K562 (cell line): ENCODE results near the gene CCT3. TPM values are rescaled to one million over a fixed set of nuclear protein-coding genes. Genes with fewer than 3 reads are reported as not detected.
A peak's percentile ranks its signal among the peaks of the same experiment; 100 is the strongest.

Source experiments
- ARNT ChIP-seq, 2 experiments: fragments of 450-650 bp; IDR thresholded peaks; 2 replicates each; pipeline ENCODE4 v1.6.1; 2016; ENCODE audit warnings: mild to moderate bottlenecking in 1 of 2
- CBX3 ChIP-seq, 2 experiments: IDR thresholded peaks; 1 replicate in 1 of 2; 2 replicates in 1 of 2; pipeline ENCODE4 v1.6.1; 2012; ENCODE audit warnings: inconsistent platforms in 2 of 2, low read length in 2 of 2, borderline replicate concordance in 1 of 2, control low read depth in 1 of 2
- EGR1 ChIP-seq: fragments of 450-650 bp; conservative IDR thresholded peaks from 2 replicates; pipeline ENCODE4 v1.6.1; 2017; ENCODE audit warnings: mild to moderate bottlenecking
- ERF ChIP-seq: fragments of 450-650 bp; formaldehyde crosslinking; IDR thresholded peaks from 2 replicates; pipeline ENCODE4 v1.4.0; 2020; ENCODE audit warnings: mild to moderate bottlenecking, mixed read lengths
- ETS1 ChIP-seq: conservative IDR thresholded peaks from 2 replicates; pipeline ENCODE4 v1.6.1; 2011; ENCODE audit warnings: low read depth, mild to moderate bottlenecking, low read length; ENCODE audit not compliant: control insufficient read depth
- HDAC2 ChIP-seq: fragments of 450-650 bp; IDR thresholded peaks from 2 replicates; pipeline ENCODE4 v1.6.1; 2016; ENCODE audit warnings: mild to moderate bottlenecking
- HMGN3 ChIP-seq: IDR thresholded peaks from 2 replicates; pipeline ENCODE4 v1.6.1; 2011; ENCODE audit warnings: borderline replicate concordance, low read depth, mild to moderate bottlenecking, mixed read lengths, low read length; ENCODE audit not compliant: insufficient read length; ENCODE audit errors: extremely low read depth
- HOMEZ ChIP-seq: fragments of 250-450 bp; sonication (Bioruptor Pico); IDR thresholded peaks from 2 replicates; pipeline ENCODE4 v1.4.0; 2020; ENCODE audit warnings: mild to moderate bottlenecking, moderate library complexity
- KLF13 ChIP-seq: fragments of 450-650 bp; IDR thresholded peaks from 2 replicates; pipeline ENCODE4 v1.6.1; 2016; ENCODE audit warnings: missing genetic modification characterization, low read depth, mild to moderate bottlenecking, missing compliant biosample characterization, moderate library complexity, borderline replicate concordance
- KLF16 ChIP-seq: IDR thresholded peaks from 2 replicates; pipeline ENCODE4 v1.6.1; 2016; ENCODE audit warnings: antibody characterized with exemption
- MYNN ChIP-seq, 2 experiments: sonication (generic); formaldehyde crosslinking in 1 of 2; IDR thresholded peaks; 2 replicates each; pipeline versions ENCODE4 v1.5.0 to v1.6.1; 2016 to 2020; ENCODE audit warnings: antibody characterized with exemption in 1 of 2, missing genetic modification reagents in 1 of 2
- NR2F6 ChIP-seq: fragments of 450-650 bp; formaldehyde crosslinking; IDR thresholded peaks from 2 replicates; pipeline ENCODE4 v1.4.0; 2020; ENCODE audit warnings: mild to moderate bottlenecking
- SAP30 ChIP-seq: fragments of 200-600 bp; sonication (generic); IDR thresholded peaks from 2 replicates; pipeline ENCODE4 v1.6.1; 2012; ENCODE audit warnings: borderline replicate concordance, low read depth, mild to moderate bottlenecking, moderate library complexity, low read length, control low read depth, inconsistent platforms; ENCODE audit not compliant: insufficient read depth, poor library complexity, severe bottlenecking
- TOE1 ChIP-seq, 2 experiments: fragments of 450-650 bp in 1 of 2; sonication (generic) in 1 of 2; formaldehyde crosslinking in 1 of 2; IDR thresholded peaks; 2 replicates each; pipeline versions ENCODE4 v1.7.1 to v1.8.0; 2016 to 2022; ENCODE audit warnings: borderline replicate concordance in 2 of 2, mild to moderate bottlenecking in 2 of 2, antibody characterized with exemption in 1 of 2, inconsistent platforms in 1 of 2, low read depth in 1 of 2, missing genetic modification reagents in 1 of 2, moderate library complexity in 1 of 2
- YY1 ChIP-seq, 3 experiments: IDR thresholded peaks; 2 replicates each; pipeline ENCODE4 v1.6.1; 2011; ENCODE audit warnings: low read length in 2 of 3, mild to moderate bottlenecking in 2 of 3, moderate library complexity in 2 of 3, borderline replicate concordance in 1 of 3, control low read depth in 1 of 3, low read depth in 1 of 3; ENCODE audit not compliant: insufficient read depth in 3 of 3, insufficient replicate concordance in 2 of 3, control insufficient read depth in 1 of 3, insufficient read length in 1 of 3; ENCODE audit errors: extremely low read depth in 1 of 3
- ZKSCAN8 ChIP-seq: fragments of 200-800 bp; sonication (Bioruptor generic); IDR thresholded peaks from 2 replicates; pipeline ENCODE4 v1.6.1; 2016; ENCODE audit warnings: missing genetic modification characterization, missing compliant biosample characterization
- ZNF12 ChIP-seq: sonication (generic); formaldehyde crosslinking; IDR thresholded peaks from 2 replicates; pipeline ENCODE4 v1.4.0; 2020; ENCODE audit warnings: mild to moderate bottlenecking, missing genetic modification reagents
- ZNF253 ChIP-seq: fragments of 250-450 bp; sonication (Bioruptor Pico); conservative IDR thresholded peaks from 2 replicates; pipeline ENCODE4 v1.6.1; 2021; ENCODE audit warnings: mild to moderate bottlenecking
- ZNF280B ChIP-seq: fragments of 250-450 bp; sonication (Bioruptor Pico); IDR thresholded peaks from 2 replicates; pipeline ENCODE4 v1.5.1; 2021; ENCODE audit warnings: mild to moderate bottlenecking
- polyA plus RNA-seq, 8 experiments: library from polyadenylated mRNA; depleted of rRNA in 4 of 8; stranded (reverse) in 5 of 8; unstranded in 3 of 8; fragments of >200 nt; fragmentation: Nextera tagmentation in 2 of 8; fragmentation: Illumina TruSeq in 1 of 8; extraction: Ambion mirVana in 2 of 8; extraction: Trizol in 1 of 8; gene quantifications; 2 replicates each; pipeline versions ENCODE4 v1.2.1 to v1.2.3, GENCODE V29; 2011 to 2014; ENCODE audit warnings: inconsistent platforms in 1 of 8, missing spikeins in 1 of 8
- total RNA-seq, 7 experiments: library from RNA; depleted of rRNA in 6 of 7; stranded (reverse); fragments of >200 nt in 6 of 7; fragmentation: Illumina TruSeq in 2 of 7; extraction: Trizol in 2 of 7; gene quantifications; 2 replicates each; pipeline versions ENCODE4 v1.2.1 to v1.2.3, GENCODE V29; 2011 to 2021; ENCODE audit warnings: low replicate concordance in 1 of 7

Gene CCT3
- total and polyA plus RNA-seq, 9 of the 15 experiments (the other 6 are each of a cell fraction or from before 2014, with no cell fraction given), result 475 to 1,167 (median 610) TPM

GRCh38 chr1:156337888-156338179 is 258 bp downstream of the CCT3 start (continued):
- TF ChIP-seq ETS1, result no peak
- TF ChIP-seq YY1 (IDR thresholded peaks at IDR 0.05; ENCODE audit: borderline replicate concordance in 1 of 3, control insufficient read depth in 1 of 3, extremely low read depth in 1 of 3, insufficient read depth in 3 of 3, insufficient read length in 1 of 3, insufficient replicate concordance in 2 of 3, low read depth in 1 of 3, low read length in 2 of 3), result no peak
- TF ChIP-seq ERF (CRISPR knock-in tag), result no peak
- no peak; the same call in 1 of the 2 replicates for TF ChIP-seq TOE1 (IDR thresholded peaks at IDR 0.05; ENCODE audit: borderline replicate concordance)
- no peak for TF ChIP-seq TOE1 (CRISPR knock-in tag; IDR thresholded peaks at IDR 0.05; ENCODE audit: borderline replicate concordance, low read depth)
- no peak for TF ChIP-seq SAP30
- no peak for TF ChIP-seq ZNF12 (CRISPR knock-in tag)
- peak in 1 of 2 experiments; percentile 3; a peak in 1 of 3 replicates for TF ChIP-seq CBX3 (IDR thresholded peaks at IDR 0.05; ENCODE audit: borderline replicate concordance in 1 of 2, low read length in 2 of 2)
- TF ChIP-seq EGR1, result 0 out of 2 replicates have a peak, but pooled peaks have one; percentile 5
- TF ChIP-seq HDAC2, result peak; percentile 55; the same call in 1 of the 2 replicates
- no peak for TF ChIP-seq MYNN (IDR thresholded peaks at IDR 0.05)
- TF ChIP-seq MYNN (CRISPR knock-in tag; IDR thresholded peaks at IDR 0.05), result no peak
- no peak for TF ChIP-seq KLF16
- no peak for TF ChIP-seq ZKSCAN8 (CRISPR knock-in tag)
- 0 out of 4 replicates have a peak, but pooled peaks of 1 of the 2 experiments have one; percentile 30 for TF ChIP-seq ARNT (IDR thresholded peaks at IDR 0.05)
- TF ChIP-seq ZNF253 (CRISPR knock-in tag), result no peak
- TF ChIP-seq KLF13, result no peak
- TF ChIP-seq NR2F6 (CRISPR knock-in tag), result no peak
- TF ChIP-seq ZNF280B, result no peak
- TF ChIP-seq HOMEZ (CRISPR knock-in tag), result no peak
- no peak for TF ChIP-seq HMGN3
